Stimulated activated CD4-positive, alpha-beta T cell treated with anti-CD3 and anti-CD28 coated beads, Interleukin-12 subunit alpha, Interleukin-12 subunit beta, amount 100 ng/mL, for 48 hours (primary cell): ENCODE results near the gene IKBKG.
"Not testable (repeated sequence)": the region's sequence is repeated elsewhere in the genome, so short reads cannot be mapped to it uniquely, and the experiment has no call there.

Source experiments
- DNase-seq, 3 donors: peaks; one replicate each; pipeline ENCODE4 v3.0.0-alpha.2; 2020; ENCODE audit warnings: low read depth in 2 of 3, low spot score in 1 of 3

IKBKG gene

DNA sequence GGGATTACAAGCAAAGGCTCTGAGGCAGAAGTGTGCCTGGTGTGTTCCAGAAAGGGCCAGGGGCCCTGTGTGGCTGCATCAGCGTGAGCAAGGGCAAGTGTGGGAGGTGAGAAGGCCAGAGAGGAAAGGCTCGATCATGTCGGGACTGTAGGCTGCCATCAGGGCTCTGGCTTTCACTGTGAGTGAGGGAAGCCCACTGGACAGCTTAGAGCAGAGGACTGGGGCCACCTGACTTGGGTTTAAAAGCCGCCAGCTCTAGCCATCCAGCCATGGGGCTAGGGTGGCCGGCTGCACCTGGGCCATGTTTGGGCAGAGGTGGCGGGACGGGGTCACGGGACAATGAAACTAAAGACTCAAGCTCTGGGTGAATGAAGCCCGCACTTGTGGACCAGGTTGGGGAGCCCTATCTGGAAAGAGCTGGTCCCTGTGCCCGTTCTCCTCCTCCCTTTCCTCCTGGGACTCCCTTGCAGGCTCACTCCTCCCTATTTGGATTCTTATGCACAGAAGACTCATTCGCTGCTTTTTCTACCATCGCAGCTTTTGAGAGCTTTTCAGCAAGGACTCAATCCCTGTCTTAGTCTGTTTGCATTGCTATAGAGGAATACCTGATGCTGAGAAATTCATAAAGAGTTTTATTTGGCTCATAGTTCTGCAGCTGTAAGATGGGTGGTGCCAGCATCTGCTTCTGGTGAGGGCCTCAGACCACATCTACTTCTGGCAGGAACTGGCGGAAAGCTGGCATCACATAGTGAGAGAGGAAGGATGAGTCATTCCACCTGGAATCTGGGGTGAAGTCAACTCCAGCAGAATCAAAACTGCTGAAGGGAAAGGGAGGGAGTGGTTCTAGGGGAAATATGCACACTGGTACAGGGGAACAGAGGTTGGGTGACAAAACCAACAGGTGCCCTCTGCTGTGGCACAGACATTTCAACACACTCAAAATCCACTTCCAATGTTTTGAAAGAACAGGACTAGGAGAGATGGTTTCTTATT, 56.3 kb downstream of the IKBKG start:
- DNase-seq, result no peak

DNA sequence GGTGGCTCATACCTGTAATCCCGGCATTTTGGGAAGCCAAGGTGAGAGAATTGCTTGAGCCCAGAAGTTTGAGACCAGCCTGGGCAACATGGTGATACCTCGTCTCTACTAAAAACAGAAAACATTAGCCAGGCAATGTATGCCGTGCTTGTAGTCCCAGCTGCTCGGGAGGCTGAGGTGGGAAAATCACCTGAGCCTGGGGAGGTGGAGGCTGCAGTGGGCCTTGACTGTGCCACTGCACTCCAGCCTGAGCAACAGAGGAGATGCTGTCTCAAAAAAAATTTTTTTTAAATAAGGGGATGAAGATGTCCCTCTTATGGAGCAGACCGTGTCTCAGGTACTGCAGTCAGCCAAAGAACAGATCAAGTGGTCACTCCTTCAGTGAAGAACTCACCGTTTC, 58.1 kb downstream of the IKBKG start:
- no peak for DNase-seq

- no peak for DNase-seq
Measured at GRCh38 chrX:154607370-154607769, 60.0 kb downstream of the IKBKG start.

DNA sequence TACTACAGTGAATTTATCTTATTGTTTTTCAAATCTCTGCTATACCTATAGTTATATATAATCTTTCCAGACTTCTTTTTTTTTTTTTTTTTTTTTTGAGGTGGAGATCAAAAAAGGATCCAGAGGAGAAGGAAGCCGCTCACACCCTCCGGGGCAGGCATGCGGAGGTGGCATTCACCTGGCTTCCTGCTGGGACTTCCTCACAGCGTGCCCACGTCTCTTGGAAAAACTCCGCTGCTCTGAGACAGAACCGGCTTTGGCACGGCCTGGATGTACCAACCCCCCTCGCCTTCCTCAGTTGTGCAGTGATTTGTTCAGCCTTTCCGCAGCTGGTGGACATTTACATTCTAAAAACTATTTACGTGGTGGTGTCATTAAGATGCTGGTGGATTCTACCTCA, 60.6 kb downstream of the IKBKG start:
- DNase-seq, result not testable (repeated sequence)

DNA sequence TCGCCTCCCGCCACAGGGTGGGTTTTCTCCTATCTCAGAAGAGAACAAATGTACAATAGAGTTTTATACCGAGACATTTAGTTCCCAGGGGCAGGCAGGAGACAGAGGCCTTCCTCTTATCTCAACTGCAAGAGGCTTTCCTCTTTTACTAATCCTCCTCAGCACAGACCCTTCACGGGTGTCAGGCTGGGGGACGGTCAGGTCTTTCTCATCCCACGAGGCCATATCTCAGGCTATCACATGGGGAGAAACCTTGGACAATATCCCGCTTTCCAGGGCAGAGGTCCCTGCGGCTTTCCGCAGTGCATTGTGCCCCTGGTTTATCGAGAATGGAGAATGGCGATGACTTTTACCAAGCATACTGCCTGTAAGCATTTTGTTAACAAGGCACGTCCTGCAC, 61.4 kb downstream of the IKBKG start:
- not testable (repeated sequence) for DNase-seq

DNA sequence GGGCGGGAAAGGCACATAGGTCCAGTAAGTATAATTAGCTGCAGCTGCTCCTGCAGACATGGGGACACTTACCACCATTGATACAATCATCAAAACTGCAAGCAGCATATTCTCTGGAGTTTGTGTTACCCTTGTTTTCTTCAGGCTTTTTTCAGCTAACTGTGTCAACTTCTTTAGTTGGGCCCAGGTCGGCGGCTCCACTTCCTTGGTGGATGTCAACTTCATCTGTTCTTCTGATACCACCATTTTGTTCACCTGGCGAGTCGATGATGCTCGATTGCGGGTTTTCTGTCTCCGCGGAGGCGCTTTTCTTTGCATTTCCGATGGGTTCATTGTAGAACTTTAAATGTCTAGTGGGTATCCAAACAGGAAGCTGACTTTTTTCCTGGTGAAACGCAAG, 63.7 kb downstream of the IKBKG start:
- DNase-seq, result not testable (repeated sequence)

DNA sequence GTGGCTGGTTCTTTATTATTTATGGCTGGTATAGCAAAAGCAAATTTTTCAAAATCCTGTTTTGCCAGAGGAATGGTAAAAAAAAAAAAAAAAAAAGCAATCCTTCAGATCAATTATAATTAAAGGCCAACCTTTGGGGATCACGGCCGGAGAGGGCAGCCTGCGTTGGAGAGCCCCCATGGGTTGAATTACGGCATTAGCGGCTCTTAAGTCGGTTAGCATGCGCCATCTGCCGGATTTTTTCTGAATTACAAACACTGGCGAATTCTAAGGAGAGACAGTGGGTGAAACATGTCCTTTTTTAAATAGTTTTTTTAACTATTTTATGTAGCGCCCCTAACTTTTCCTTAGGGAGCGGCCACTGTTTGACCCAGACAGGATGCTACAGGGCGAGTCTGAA, 66.2 kb downstream of the IKBKG start:
- DNase-seq, result not testable (repeated sequence)
